Caco-2 (cell line): ENCODE results near the gene NEMP2. TPM values are rescaled to one million over a fixed set of nuclear protein-coding genes. Genes with fewer than 3 reads are reported as not detected.

Experiments used
- BruUV-seq: library from RNA; stranded (reverse); fragments of 400-500 nt; replicated peaks from 2 replicates; lab custom pipeline; 2021; lab: Mats Ljungman, UMichigan
- CTCF ChIA-PET: fragments of 300-600 bp; sonication (Branson Sonifier 250); formaldehyde crosslinking; loops from one replicate; lab custom pipeline; 2022; ENCODE audit warnings: antibody characterized with exemption; lab: Charles Lee
- POLR2A ChIA-PET: fragments of 300-600 bp; sonication (Branson Sonifier 250); formaldehyde crosslinking; loops from one replicate; lab custom pipeline; 2022; ENCODE audit warnings: antibody characterized with exemption; lab: Charles Lee
- DNase-seq, 2 experiments: peaks; one replicate each; pipeline versions ENCODE4 v3.0.0 to v3.0.0-alpha.2; 2020 to 2022
- H3K27me3 ChIP-seq: replicated peaks from 2 replicates; pipeline ENCODE4 v1.6.0; 2011; ENCODE audit warnings: low read length; ENCODE audit not compliant: control insufficient read depth, insufficient read depth
- H3K36me3 ChIP-seq: 2 replicates; pipeline ENCODE4 v1.5.1; 2011; ENCODE audit warnings: low read length; ENCODE audit not compliant: control insufficient read depth, insufficient read depth
- H3K4me1 ChIP-seq: fragments of 250-450 bp; sonication (Bioruptor Pico); 2 replicates; pipeline ENCODE4 v1.5.1; 2020; ENCODE audit warnings: mild to moderate bottlenecking
- H3K4me3 ChIP-seq: 2 replicates; pipeline ENCODE4 v1.5.1; 2011; ENCODE audit warnings: low read depth, mild to moderate bottlenecking, control low read depth, low read length
- H3K9me3 ChIP-seq: fragments of 250-450 bp; sonication (Bioruptor Pico); 2 replicates; pipeline ENCODE4 v1.5.1; 2020; ENCODE audit warnings: mild to moderate bottlenecking, moderate library complexity
- H3K27ac Mint-ChIP-seq: one replicate; pipeline ENCODE4 v1.8.0; 2022; ENCODE audit warnings: mixed read lengths; ENCODE audit not compliant: unreplicated experiment
- H3K27me3 Mint-ChIP-seq: one replicate; pipeline ENCODE4 v1.8.0; 2022; ENCODE audit warnings: mixed read lengths; ENCODE audit not compliant: insufficient read depth, unreplicated experiment
- H3K36me3 Mint-ChIP-seq: one replicate; pipeline ENCODE4 v1.8.0; 2022; ENCODE audit warnings: mild to moderate bottlenecking, mixed read lengths; ENCODE audit not compliant: insufficient read depth, unreplicated experiment
- H3K4me1 Mint-ChIP-seq: one replicate; pipeline ENCODE4 v1.8.0; 2022; ENCODE audit warnings: low read depth, mixed read lengths; ENCODE audit not compliant: unreplicated experiment
- H3K4me3 Mint-ChIP-seq: one replicate; pipeline ENCODE4 v1.8.0; 2022; ENCODE audit warnings: mild to moderate bottlenecking, moderate library complexity, mixed read lengths; ENCODE audit not compliant: unreplicated experiment
- H3K9me3 Mint-ChIP-seq: one replicate; pipeline ENCODE4 v1.8.0; 2022; ENCODE audit warnings: mixed read lengths; ENCODE audit not compliant: unreplicated experiment
- CTCF ChIP-seq, 2 experiments: fragments of 200-600 bp in 1 of 2; IDR thresholded peaks; 1 replicate in 1 of 2; 2 replicates in 1 of 2; pipeline versions ENCODE4 v1.5.1 to v1.8.0; 2011 to 2022; ENCODE audit warnings: antibody characterized with exemption in 1 of 2, control low read depth in 1 of 2, inconsistent platforms in 1 of 2, low read depth in 1 of 2, low read length in 1 of 2, mild to moderate bottlenecking in 1 of 2, moderate library complexity in 1 of 2; ENCODE audit not compliant: insufficient read depth in 1 of 2, severe bottlenecking in 1 of 2, unreplicated experiment in 1 of 2
- intact Hi-C: fragments of 100-400 bp; cut with micrococcal nuclease; formaldehyde crosslinking; loops from one replicate; pipeline ENCODE4 v1.10.0; 2022; ENCODE audit not compliant: unreplicated experiment
- total RNA-seq: library from RNA; stranded (reverse); gene quantifications from 2 replicates; pipeline ENCODE4 v1.2.3, GENCODE V29; 2022

NEMP2 gene
- total RNA-seq, 1 experiment from 2014 or later: 19.1 TPM

GRCh38 chr2:190564838-190565237, 30.3 kb upstream of the NEMP2 start:
- Mint-ChIP-seq H3K27ac (no peak overlapping the region), H3K4me1 (no peaks in the 10 kb centered on the region), H3K27me3 (no peaks in the 10 kb centered on the region), H3K4me3 (no peak overlapping the region), H3K9me3 (peaks cover 32% of the 10 kb centered on the region), H3K36me3 (no peaks in the 10 kb centered on the region)
- H3K4me3 ChIP-seq: no peak overlapping the region
- no peaks in the 10 kb centered on the region for H3K36me3 ChIP-seq
- CTCF ChIA-PET: no interaction called here
- DNase-seq: no peak
- no peak for TF ChIP-seq CTCF (IDR thresholded peaks at IDR 0.05; ENCODE audit: insufficient read depth in 1 of 2, low read depth in 1 of 2, low read length in 1 of 2, severe bottlenecking in 1 of 2, unreplicated experiment in 1 of 2)
- H3K4me1 ChIP-seq: peaks cover 5% of the 10 kb centered on the region; the same call in 1 of the 2 replicates
- no TSS peak for BruUV-seq
- POLR2A ChIA-PET: no interaction called here
- no peaks in the 10 kb centered on the region for H3K27me3 ChIP-seq
- intact Hi-C loops: no loop called here
- peaks cover 11% of the 10 kb centered on the region for H3K9me3 ChIP-seq

- no peak overlapping the region for H3K4me3 ChIP-seq
- Mint-ChIP-seq H3K27me3 (no peaks in the 10 kb centered on the region), H3K4me1 (no peaks in the 10 kb centered on the region), H3K4me3 (no peak overlapping the region), H3K36me3 (no peaks in the 10 kb centered on the region), H3K27ac (no peak overlapping the region), H3K9me3 (peaks cover 38% of the 10 kb centered on the region)
- no peak for DNase-seq
- BruUV-seq: no TSS peak
- peaks cover 5% of the 10 kb centered on the region; the same call in 1 of the 2 replicates for H3K4me1 ChIP-seq
- CTCF ChIA-PET: no interaction called here
- H3K36me3 ChIP-seq: no peaks in the 10 kb centered on the region
- POLR2A ChIA-PET: no interaction called here
- H3K9me3 ChIP-seq: peaks cover 11% of the 10 kb centered on the region
- no peak for TF ChIP-seq CTCF (IDR thresholded peaks at IDR 0.05; ENCODE audit: insufficient read depth in 1 of 2, low read depth in 1 of 2, low read length in 1 of 2, severe bottlenecking in 1 of 2, unreplicated experiment in 1 of 2)
- intact Hi-C loops: no loop called here
- no peaks in the 10 kb centered on the region for H3K27me3 ChIP-seq
Observed at GRCh38 chr2:190563646-190564045, 29.1 kb upstream of the NEMP2 start.

GRCh38 chr2:190563109-190563508, 28.6 kb upstream of the NEMP2 start:
- no peaks in the 10 kb centered on the region for H3K36me3 ChIP-seq
- Mint-ChIP-seq H3K27me3 (no peaks in the 10 kb centered on the region), H3K36me3 (no peaks in the 10 kb centered on the region), H3K4me3 (no peak overlapping the region), H3K9me3 (peaks cover 32% of the 10 kb centered on the region), H3K4me1 (no peaks in the 10 kb centered on the region), H3K27ac (no peak overlapping the region)
- no TSS peak for BruUV-seq
- H3K4me3 ChIP-seq: no peak overlapping the region
- H3K27me3 ChIP-seq: no peaks in the 10 kb centered on the region
- no peak for TF ChIP-seq CTCF (IDR thresholded peaks at IDR 0.05; ENCODE audit: insufficient read depth in 1 of 2, low read depth in 1 of 2, low read length in 1 of 2, severe bottlenecking in 1 of 2, unreplicated experiment in 1 of 2)
- ChIA-PET CTCF (no interaction called here), POLR2A (no interaction called here)
- intact Hi-C loops: no loop called here
- H3K4me1 ChIP-seq: peaks cover 5% of the 10 kb centered on the region; the same call in 1 of the 2 replicates
- peaks cover 10% of the 10 kb centered on the region for H3K9me3 ChIP-seq
- no peak for DNase-seq
